DOHH2 (cell line): ENCODE results near the gene CDC40.

Experiments
- H3F3A ChIP-seq: fragments of 200-600 bp; sonication (generic), shearing (Covaris generic); 2 replicates; pipeline ENCODE4 v1.6.0; 2016; ENCODE audit warnings: antibody characterized with exemption, mild to moderate bottlenecking; ENCODE audit not compliant: control insufficient read depth, insufficient read depth
- H3K27ac ChIP-seq: fragments of 200-600 bp; sonication (generic); 2 replicates; pipeline ENCODE4 v1.5.1; 2014; ENCODE audit warnings: low read depth, mild to moderate bottlenecking, low read length, moderate library complexity
- H3K27me3 ChIP-seq: fragments of 200-600 bp; sonication (generic); 2 replicates; pipeline ENCODE4 v1.6.1; 2014; ENCODE audit warnings: mild to moderate bottlenecking, low read length, mixed read lengths; ENCODE audit not compliant: control insufficient read depth
- H3K36me3 ChIP-seq: fragments of 200-600 bp; sonication (generic); 2 replicates; pipeline ENCODE4 v1.6.1; 2014; ENCODE audit warnings: mild to moderate bottlenecking, low read length, moderate library complexity, mixed read lengths; ENCODE audit not compliant: control insufficient read depth
- H3K4me1 ChIP-seq: fragments of 200-600 bp; sonication (generic); 2 replicates; pipeline ENCODE4 v1.6.1; 2014; ENCODE audit warnings: mild to moderate bottlenecking, low read length, mixed read lengths; ENCODE audit not compliant: control insufficient read depth
- H3K4me2 ChIP-seq: fragments of 200-600 bp; sonication (generic); 2 replicates; pipeline ENCODE4 v1.6.0; 2014; ENCODE audit warnings: mild to moderate bottlenecking, low read length, moderate library complexity
- H3K4me3 ChIP-seq: fragments of 200-600 bp; sonication (generic); 2 replicates; pipeline ENCODE4 v1.5.1; 2014; ENCODE audit warnings: mild to moderate bottlenecking, low read length, mixed read lengths
- H3K79me2 ChIP-seq: fragments of 200-600 bp; sonication (generic); 2 replicates; pipeline ENCODE4 v1.6.1; 2014; ENCODE audit warnings: mild to moderate bottlenecking, low read length, mixed read lengths; ENCODE audit not compliant: control insufficient read depth
- H3K9me2 ChIP-seq: fragments of 200-600 bp; sonication (generic); replicated peaks from 2 replicates; pipeline ENCODE4 v1.6.1; 2014; ENCODE audit warnings: mild to moderate bottlenecking, low read length, mixed read lengths; ENCODE audit not compliant: control insufficient read depth
- H3K9me3 ChIP-seq: fragments of 200-600 bp; sonication (generic); 2 replicates; pipeline ENCODE4 v1.6.1; 2014; ENCODE audit warnings: antibody characterized with exemption, low read length, mixed read lengths; ENCODE audit not compliant: control insufficient read depth, insufficient read depth
- H4K20me1 ChIP-seq: fragments of 200-600 bp; sonication (generic); 2 replicates; pipeline ENCODE4 v1.6.0; 2014; ENCODE audit warnings: low read depth, mild to moderate bottlenecking, antibody characterized with exemption, low read length, moderate library complexity; ENCODE audit not compliant: control insufficient read depth, insufficient read depth
- EZH2phosphoT487 ChIP-seq: fragments of 200-600 bp; sonication (generic); IDR thresholded peaks from 2 replicates; pipeline ENCODE4 v1.6.1; 2017; ENCODE audit warnings: borderline replicate concordance, mild to moderate bottlenecking, antibody characterized with exemption, low read length, moderate library complexity, mixed read lengths
- TF ChIP-seq, protein P1 (sequence below): fragments of 200-600 bp; sonication (generic); IDR thresholded peaks from one replicate; pipeline ENCODE4 v1.5.1; 2014; ENCODE audit warnings: antibody characterized with exemption, mild to moderate bottlenecking, low read depth, low read length; ENCODE audit not compliant: poor library complexity, severe bottlenecking

CDC40 gene

DNA sequence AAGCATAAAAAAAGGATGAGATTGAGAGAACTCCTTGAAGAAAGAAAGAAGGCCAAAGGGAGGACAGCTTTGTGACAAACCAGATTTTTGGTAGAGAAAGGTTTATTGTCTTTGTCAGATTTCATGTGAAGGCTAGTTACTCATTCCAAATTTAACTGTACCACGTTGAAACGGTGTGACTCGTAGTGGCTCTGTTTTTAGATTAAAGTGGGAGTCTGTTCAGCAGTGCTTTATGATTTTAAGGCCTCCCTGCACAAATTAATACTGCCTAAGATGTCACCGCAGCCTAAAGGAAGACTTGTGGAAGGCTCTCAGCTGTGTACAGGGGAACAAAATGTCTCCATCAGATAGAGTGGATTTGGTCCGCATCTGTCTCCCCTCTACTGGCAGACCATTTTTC is 35.9 kb downstream of the CDC40 start:
- H3K27ac ChIP-seq = no peak overlapping the region
- H3K4me2 ChIP-seq = no peak overlapping the region
- H3F3A ChIP-seq = no peaks in the 10 kb centered on the region
- no peaks in the 10 kb centered on the region for H4K20me1 ChIP-seq
- H3K4me1 ChIP-seq = 0 out of 2 replicates have a peak, but pooled peaks cover 8% of the 10 kb centered on the region
- no peaks in the 10 kb centered on the region for H3K9me2 ChIP-seq
- H3K9me3 ChIP-seq = no peaks in the 10 kb centered on the region
- H3K36me3 ChIP-seq = peaks cover 93% of the 10 kb centered on the region
- H3K4me3 ChIP-seq = no peak overlapping the region
- H3K27me3 ChIP-seq = no peaks in the 10 kb centered on the region
- no peaks in the 10 kb centered on the region for H3K79me2 ChIP-seq
- TF ChIP-seq, protein P1, sequence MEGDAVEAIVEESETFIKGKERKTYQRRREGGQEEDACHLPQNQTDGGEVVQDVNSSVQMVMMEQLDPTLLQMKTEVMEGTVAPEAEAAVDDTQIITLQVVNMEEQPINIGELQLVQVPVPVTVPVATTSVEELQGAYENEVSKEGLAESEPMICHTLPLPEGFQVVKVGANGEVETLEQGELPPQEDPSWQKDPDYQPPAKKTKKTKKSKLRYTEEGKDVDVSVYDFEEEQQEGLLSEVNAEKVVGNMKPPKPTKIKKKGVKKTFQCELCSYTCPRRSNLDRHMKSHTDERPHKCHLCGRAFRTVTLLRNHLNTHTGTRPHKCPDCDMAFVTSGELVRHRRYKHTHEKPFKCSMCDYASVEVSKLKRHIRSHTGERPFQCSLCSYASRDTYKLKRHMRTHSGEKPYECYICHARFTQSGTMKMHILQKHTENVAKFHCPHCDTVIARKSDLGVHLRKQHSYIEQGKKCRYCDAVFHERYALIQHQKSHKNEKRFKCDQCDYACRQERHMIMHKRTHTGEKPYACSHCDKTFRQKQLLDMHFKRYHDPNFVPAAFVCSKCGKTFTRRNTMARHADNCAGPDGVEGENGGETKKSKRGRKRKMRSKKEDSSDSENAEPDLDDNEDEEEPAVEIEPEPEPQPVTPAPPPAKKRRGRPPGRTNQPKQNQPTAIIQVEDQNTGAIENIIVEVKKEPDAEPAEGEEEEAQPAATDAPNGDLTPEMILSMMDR = no peak
- no peak for TF ChIP-seq EZH2phosphoT487

DNA sequence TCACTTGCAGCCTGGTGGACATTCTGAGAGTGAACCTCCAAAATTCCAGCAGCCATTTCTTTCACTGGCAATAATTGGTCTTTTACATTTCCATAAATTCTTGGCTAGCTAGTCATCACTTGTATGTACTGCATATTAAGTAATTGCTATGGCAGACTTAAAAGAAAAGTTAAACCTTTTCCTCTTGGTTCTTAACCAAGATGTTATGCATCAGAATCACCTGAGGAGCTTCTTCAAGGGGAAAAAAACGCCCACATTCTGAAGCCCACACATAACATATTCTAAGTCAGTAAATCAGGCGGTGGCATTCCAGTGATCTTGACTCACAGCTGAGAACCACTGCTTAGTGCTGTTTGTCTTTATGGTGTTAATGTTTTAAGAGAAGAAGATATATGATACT is 37.0 kb downstream of the CDC40 start:
- Histone ChIP-seq H3K4me2 (no peak overlapping the region), H3K36me3 (peaks cover 91% of the 10 kb centered on the region), H3K4me1 (0 out of 2 replicates have a peak, but pooled peaks cover 8% of the 10 kb centered on the region), H3K27me3 (no peaks in the 10 kb centered on the region), H3K79me2 (no peaks in the 10 kb centered on the region), H3F3A (no peaks in the 10 kb centered on the region), H3K9me3 (no peaks in the 10 kb centered on the region), H3K9me2 (no peaks in the 10 kb centered on the region), H3K27ac (no peak overlapping the region), H4K20me1 (no peaks in the 10 kb centered on the region), H3K4me3 (no peak overlapping the region)
- TF ChIP-seq, protein P1 = no peak
- TF ChIP-seq EZH2phosphoT487 = no peak

GRCh38 chr6:110221738-110222137 is 41.5 kb downstream of the CDC40 start:
- H3K4me2 ChIP-seq = no peak overlapping the region
- H3K9me3 ChIP-seq = no peaks in the 10 kb centered on the region
- H3K36me3 ChIP-seq = peaks cover 82% of the 10 kb centered on the region
- H3F3A ChIP-seq = no peaks in the 10 kb centered on the region
- no peaks in the 10 kb centered on the region for H4K20me1 ChIP-seq
- H3K4me1 ChIP-seq = no peaks in the 10 kb centered on the region
- no peak overlapping the region for H3K4me3 ChIP-seq
- TF ChIP-seq, protein P1 = no peak
- no peak for TF ChIP-seq EZH2phosphoT487
- H3K9me2 ChIP-seq = no peaks in the 10 kb centered on the region
- no peaks in the 10 kb centered on the region for H3K79me2 ChIP-seq
- no peaks in the 10 kb centered on the region for H3K27me3 ChIP-seq
- H3K27ac ChIP-seq = no peak overlapping the region

GRCh38 chr6:110226261-110226660 is 46.0 kb downstream of the CDC40 start:
- H3K9me3 ChIP-seq = no peaks in the 10 kb centered on the region
- H3K4me3 ChIP-seq = no peak overlapping the region
- no peak overlapping the region for H3K4me2 ChIP-seq
- no peaks in the 10 kb centered on the region for H4K20me1 ChIP-seq
- H3K4me1 ChIP-seq = no peaks in the 10 kb centered on the region
- H3K79me2 ChIP-seq = no peaks in the 10 kb centered on the region
- no peaks in the 10 kb centered on the region for H3K27me3 ChIP-seq
- no peaks in the 10 kb centered on the region for H3K9me2 ChIP-seq
- peaks cover 69% of the 10 kb centered on the region for H3K36me3 ChIP-seq
- H3F3A ChIP-seq = no peaks in the 10 kb centered on the region
- no peak overlapping the region for H3K27ac ChIP-seq
- TF ChIP-seq EZH2phosphoT487 = no peak
- TF ChIP-seq, protein P1 = no peak
